Stimulated activated CD4-positive, alpha-beta T cell treated with anti-CD3 and anti-CD28 coated beads, Interleukin-15, amount 100 ng/mL, for 1 hour (primary cell): Measurements from ENCODE around the gene TACC3.

Source experiments
- DNase-seq, 2 donors: peaks; one replicate each; pipeline ENCODE4 v3.0.0-alpha.2; 2020; ENCODE audit warnings: low read depth in 1 of 2, low spot score in 1 of 2

Gene TACC3

DNA sequence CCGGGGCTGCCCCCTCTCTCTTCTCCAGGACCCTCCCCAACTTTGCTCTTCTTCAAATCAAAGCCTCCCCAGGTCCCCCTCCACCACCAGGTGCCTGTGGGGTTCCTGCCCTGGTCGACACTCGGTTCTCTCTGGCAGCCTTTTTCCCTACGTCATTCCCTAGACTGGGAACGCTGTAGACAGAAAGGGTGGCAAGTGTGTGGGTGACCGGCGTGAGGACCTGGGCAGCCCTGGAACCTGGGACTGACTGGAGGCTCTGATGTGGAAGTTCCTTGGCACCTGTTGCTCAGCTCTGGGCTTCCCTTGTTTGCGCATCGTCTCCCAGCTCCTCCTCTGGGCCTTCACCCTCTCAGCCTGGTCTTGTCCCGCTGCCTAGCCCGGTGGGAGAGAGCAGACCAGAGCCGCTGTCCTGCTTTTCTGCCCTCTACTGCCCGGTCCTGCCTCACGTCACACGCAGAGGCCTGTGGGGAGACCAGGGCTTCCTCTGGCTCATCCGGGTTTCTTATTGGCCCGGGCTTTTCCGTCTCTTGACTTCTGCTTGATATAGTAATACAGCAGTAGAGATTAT, 1.3 kb downstream of the TACC3 start:
- DNase-seq = no peak

- DNase-seq = no peak
Observed at GRCh38 chr4:1723131-1723801, 1.9 kb downstream of the TACC3 start.

DNA sequence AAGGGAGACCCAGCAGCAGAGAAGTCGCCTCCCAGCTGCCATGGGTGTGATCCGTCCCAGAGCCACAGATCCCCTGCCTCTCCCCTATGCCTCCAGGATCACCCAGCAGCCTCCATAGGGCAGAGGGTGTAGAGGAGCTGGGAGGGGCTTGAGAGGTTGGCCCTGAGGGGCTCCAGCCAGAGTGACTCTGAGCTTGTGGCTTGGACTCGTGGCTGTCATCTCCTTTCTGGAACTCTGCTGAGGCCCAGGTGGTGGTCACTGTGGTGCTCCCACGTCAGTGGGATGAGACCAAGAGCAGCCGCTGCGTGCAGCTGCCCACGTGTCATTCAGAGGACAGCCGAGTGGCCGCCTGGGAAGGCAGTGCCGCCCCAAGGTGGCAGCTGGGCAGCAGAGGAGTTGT, 4.2 kb downstream of the TACC3 start:
- DNase-seq = no peak

DNA sequence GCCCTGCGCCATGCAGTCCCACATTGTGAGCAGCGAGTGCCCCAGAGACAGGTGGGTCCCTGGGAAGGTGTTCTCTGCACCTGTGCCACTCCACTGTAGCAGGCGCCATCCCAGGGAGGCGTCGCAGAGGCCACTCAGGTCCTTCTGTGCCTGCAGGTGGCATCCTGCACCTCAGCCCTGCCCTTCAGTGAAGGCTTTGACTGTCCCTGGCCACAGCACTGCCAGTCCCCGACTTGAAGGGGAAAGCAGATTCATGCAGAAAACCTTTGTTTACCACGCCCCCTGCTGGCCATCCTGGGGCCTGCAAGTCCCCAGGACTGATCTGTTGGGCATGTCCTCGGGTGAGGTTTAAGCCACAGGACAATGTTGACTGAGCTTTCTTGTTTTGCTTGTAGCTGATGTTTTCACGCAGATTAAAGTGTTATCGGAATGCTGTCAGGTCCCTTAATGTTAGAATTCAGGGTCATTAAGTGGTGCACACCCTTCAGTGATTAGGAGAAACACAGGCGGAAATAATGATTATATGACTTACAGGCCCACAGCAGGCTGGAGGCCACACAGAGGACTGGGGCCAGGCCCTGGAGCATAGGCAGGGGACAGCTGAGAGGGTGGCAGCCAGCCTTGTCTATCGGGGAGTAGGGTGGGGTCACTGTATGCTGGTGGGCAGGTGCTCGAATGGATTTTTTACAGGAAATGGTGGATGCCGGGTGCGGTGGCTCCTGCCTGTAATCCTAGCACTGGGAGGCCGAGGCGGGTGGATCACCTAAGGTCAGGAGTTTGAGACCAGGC, 5.0 kb downstream of the TACC3 start:
- peak; percentile 81 to 87 for DNase-seq

DNA sequence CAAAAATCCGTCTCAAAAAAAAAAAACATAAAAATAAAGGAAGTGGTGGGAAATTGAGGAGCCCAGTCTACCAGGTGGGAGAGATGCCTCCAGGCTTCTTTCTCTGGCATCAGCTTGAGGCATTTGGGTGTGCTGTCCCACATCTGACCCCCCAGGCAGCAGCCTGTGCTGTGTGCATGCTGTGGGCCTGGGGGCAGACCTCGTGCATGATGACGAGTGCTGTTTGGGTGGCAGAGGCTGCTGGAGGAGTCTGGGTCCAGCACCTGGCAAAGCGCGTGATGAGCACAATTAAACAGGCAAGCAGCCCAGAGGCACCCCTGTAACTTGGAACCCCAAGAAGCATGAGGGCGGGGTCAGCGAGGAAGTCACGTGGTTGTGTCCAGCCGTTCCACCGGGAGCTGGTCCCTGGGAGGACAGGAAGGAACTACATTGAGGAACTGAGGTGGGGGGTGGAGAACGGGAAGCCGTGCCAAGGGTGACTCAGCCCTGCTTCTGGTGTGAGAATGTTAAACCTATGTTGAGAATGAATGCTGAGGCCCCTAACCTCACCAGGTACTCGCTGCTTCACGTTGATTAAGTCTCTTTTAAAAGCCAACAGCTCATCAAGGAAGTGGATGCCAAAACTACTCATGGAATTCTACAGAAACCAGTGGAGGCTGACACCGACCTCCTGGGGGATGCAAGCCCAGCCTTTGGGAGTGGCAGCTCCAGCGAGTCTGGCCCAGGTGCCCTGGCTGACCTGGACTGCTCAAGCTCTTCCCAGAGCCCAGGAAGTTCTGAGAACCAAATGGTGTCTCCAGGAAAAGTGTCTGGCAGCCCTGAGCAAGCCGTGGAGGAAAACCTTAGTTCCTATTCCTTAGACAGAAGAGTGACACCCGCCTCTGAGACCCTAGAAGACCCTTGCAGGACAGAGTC, 6.1 kb downstream of the TACC3 start:
- no peak for DNase-seq

- DNase-seq = no peak
Observed at GRCh38 chr4:1728061-1728980, 7.0 kb downstream of the TACC3 start.

- DNase-seq = no peak
Observed at GRCh38 chr4:1730532-1731135, 9.3 kb downstream of the TACC3 start.

DNA sequence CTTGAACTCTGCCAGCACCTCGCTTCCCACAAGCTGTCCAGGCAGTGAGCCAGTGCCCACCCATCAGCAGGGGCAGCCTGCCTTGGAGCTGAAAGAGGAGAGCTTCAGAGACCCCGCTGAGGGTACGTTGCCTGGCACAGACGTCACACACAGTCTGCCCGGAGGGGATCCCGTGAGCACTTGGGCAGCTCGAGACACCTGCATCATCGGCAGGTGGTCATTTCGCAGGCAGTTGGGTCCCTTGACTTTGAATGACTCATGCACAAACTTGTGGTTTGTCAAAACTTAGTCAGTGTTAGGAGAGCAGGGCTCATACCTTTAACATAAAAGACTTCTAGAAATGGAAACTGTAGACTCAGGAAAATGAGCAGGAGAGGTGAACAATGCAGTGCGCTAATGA, 9.9 kb downstream of the TACC3 start:
- no peak for DNase-seq

DNA sequence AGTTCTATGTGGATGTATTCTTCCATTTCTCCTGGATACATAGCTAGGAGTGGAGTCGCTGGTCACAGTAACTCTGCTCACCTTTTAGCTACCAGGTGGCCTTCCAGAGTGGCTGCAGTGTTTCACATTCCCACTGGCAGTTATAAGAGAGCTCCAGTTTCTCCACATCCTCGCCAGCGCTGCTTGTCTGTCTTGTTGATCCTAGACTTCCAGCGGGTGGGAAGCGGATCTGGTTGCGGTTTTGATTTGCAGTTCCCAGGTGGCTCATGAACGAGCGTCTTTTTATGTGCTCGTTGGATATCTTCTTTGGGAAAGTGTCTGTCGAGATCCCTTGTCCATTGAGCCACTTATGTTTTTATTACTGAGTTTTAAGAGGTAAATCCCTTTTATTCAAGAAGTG, 11.6 kb downstream of the TACC3 start:
- no peak for DNase-seq

GRCh38 chr4:1735215-1735614, 13.9 kb downstream of the TACC3 start:
- DNase-seq = no peak

DNA sequence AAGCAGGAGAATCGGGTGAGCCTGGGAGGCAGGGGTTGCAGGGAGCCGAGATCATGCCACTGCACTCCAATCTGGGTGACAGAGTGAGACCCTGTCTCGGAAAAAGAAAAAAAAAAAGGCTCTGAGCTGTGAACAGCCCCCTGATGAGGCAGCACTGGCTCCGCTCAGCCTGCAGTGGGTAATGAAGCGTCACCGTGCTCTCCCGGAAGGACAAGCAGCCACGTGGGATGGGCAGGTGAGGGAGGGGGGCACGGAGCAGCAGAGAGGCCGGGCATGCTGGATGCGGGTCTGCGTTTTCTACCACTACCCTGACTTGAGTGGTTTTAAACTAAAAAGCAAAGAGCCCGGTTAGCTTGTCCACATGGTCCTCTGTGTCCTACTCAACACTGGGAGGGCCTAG, 15.5 kb downstream of the TACC3 start:
- no peak for DNase-seq

- no peak for DNase-seq
Observed at GRCh38 chr4:1737666-1738065, 16.3 kb downstream of the TACC3 start.

- DNase-seq = no peak
Observed at GRCh38 chr4:1738410-1738809, 17.1 kb downstream of the TACC3 start.

- DNase-seq = no peak
Observed at GRCh38 chr4:1739358-1739757, 18.0 kb downstream of the TACC3 start.

DNA sequence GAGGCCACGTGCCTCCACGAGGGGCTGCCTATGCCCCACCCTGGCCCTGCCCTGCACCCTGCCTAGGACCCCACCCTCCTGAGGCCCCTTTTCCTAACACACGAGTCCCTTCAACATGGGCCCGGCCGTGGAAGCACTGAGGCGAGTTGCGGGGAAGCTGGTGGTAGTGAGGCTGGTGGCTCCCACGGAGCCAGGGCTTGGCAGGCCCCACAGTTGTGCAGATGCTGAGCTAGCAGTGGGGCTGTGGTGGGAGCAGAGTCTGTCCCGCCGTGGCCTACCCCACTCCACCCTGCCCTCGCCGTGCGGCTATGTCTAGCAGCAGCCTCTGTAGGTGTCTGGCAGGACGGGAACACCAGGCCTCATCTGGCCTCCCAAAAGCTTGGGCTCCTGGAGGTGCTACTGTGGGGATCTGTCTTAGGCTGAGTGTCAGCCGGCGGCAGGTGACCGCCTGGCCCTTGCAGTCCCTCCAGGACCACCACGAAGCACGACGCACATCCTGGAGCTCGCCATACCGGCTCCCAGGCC, 18.8 kb downstream of the TACC3 start:
- DNase-seq = no peak

DNA sequence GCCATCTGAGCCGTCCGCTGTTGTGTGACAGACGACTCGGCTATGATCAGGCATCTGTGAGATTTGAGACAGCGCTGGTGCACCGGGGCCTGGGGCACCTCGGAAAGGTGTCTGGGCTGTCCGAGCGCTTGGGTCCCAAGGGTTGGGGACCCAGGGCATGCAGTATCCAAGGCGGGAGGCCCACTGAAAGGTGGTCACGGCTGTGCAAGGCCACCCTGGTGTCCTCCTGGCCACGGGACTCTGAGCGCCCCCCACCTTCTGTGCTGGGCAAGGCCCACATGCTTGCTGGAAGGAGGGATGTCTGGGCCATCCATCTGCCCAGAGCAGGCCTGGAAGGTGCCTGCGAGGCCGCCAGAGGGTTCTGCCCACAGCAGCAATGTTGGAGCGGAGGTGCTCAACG, 19.9 kb downstream of the TACC3 start:
- DNase-seq = no peak

- no peak for DNase-seq
Observed at GRCh38 chr4:1743551-1743950, 22.2 kb downstream of the TACC3 start.

DNA sequence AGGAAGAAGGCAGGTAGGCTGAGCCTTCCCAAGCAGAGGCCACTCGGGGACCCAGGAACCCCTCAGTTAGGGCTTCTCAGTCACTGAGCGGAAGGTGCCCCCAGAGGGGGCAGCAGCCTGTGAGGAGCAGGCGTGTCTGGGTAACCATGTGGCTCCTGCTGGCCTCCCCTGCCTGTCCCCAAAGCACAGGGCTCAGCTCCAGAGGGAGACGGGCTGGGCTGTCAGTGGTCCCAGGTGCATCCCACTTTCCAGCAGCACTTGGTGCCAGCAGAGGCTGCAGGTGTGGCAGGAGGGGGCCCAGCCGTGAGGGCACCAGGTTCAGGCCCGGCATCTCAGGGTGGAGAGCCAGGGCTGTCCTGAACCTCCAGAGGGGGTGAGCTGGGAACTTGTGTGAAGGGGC, 22.7 kb downstream of the TACC3 start:
- no peak for DNase-seq

DNA sequence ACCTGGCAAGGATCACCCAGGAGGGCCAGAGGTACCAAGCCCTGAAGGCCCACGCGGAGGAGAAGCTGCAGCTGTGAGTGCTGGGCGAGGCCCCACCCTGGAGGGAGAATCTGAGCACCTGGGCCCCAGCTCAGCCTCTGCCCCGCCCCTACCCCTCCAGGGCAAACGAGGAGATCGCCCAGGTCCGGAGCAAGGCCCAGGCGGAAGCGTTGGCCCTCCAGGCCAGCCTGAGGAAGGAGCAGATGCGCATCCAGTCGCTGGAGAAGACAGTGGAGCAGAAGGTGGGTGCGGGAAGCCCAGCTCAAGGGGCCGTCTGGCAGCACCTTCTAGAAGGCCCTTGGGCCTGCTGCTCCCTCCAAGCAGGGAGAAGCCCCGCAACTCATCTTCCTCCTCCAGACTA, 23.2 kb downstream of the TACC3 start:
- DNase-seq = no peak

- no peak for DNase-seq
Observed at GRCh38 chr4:1745165-1745564, 23.8 kb downstream of the TACC3 start.
